HCT116 (cell line): ENCODE data around the gene DUXA.

Source experiments
- CEBPB ChIP-seq: IDR thresholded peaks from 2 replicates; pipeline ENCODE4 v1.6.1; 2012; ENCODE audit warnings: low read depth
- CTCF ChIP-seq, 3 experiments: fragments of 200-600 bp in 1 of 3; sonication (generic) in 1 of 3; IDR thresholded peaks in 2 of 3; conservative IDR thresholded peaks in 1 of 3; 2 replicates each; pipeline ENCODE4 v1.5.1; 2012 to 2017; ENCODE audit warnings: low read depth in 2 of 3, low read length in 2 of 3, antibody characterized with exemption in 1 of 3, borderline replicate concordance in 1 of 3, control low read depth in 1 of 3, mild to moderate bottlenecking in 1 of 3, mixed read lengths in 1 of 3, mixed run types in 1 of 3, moderate library complexity in 1 of 3; ENCODE audit not compliant: insufficient read depth in 1 of 3
- ELF1 ChIP-seq: IDR thresholded peaks from 2 replicates; pipeline ENCODE4 v1.6.1; 2012; ENCODE audit warnings: low read depth, borderline replicate concordance
- EZH2 ChIP-seq: fragments of 200-600 bp; sonication (generic); IDR thresholded peaks from 2 replicates; pipeline ENCODE4 v1.6.1; 2017; ENCODE audit warnings: antibody characterized with exemption, mixed run types
- MAX ChIP-seq: IDR thresholded peaks from 2 replicates; pipeline ENCODE4 v1.6.1; 2012
- POLR2A ChIP-seq: IDR thresholded peaks from 2 replicates; pipeline ENCODE4 v1.7.0; 2011; ENCODE audit warnings: borderline replicate concordance; ENCODE audit not compliant: insufficient read depth, insufficient read length; ENCODE audit errors: extremely low read depth
- POLR2AphosphoS5 ChIP-seq: IDR thresholded peaks from 2 replicates; pipeline ENCODE4 v1.6.1; 2011; ENCODE audit warnings: mild to moderate bottlenecking, low read depth, low read length, moderate library complexity
- RAD21 ChIP-seq: IDR thresholded peaks from 2 replicates; pipeline ENCODE4 v1.6.1; 2012; ENCODE audit warnings: low read depth, mild to moderate bottlenecking
- TCF7L2 ChIP-seq: IDR thresholded peaks from 2 replicates; pipeline ENCODE4 v1.7.0; 2011; ENCODE audit warnings: borderline replicate concordance, inconsistent platforms; ENCODE audit not compliant: insufficient read depth, insufficient read length; ENCODE audit errors: extremely low read depth

GRCh38 chr19:57161985-57162539, 5.2 kb downstream of the DUXA start:
- no peak for TF ChIP-seq MAX
- TF ChIP-seq CTCF (IDR thresholded peaks at IDR 0.05 in 2 of 3, conservative IDR thresholded peaks at IDR 0.05 in 1 of 3; ENCODE audit: borderline replicate concordance in 1 of 3, insufficient read depth in 1 of 3, low read depth in 2 of 3, low read length in 2 of 3): no peak
- TF ChIP-seq CEBPB: no peak
- no peak for TF ChIP-seq RAD21
- no peak for TF ChIP-seq EZH2
- no peak for TF ChIP-seq POLR2A
- TF ChIP-seq POLR2AphosphoS5: no peak
- no peak for TF ChIP-seq TCF7L2
- no peak for TF ChIP-seq ELF1
